Stomach (tissue), 19 donors: Measurements from ENCODE around the gene ZFP64. TPM values are rescaled to one million over a fixed set of nuclear protein-coding genes. Genes with fewer than 3 reads are reported as not detected.

Experiments
- DNase-seq, 2 donors: peaks; one replicate each; pipeline versions ENCODE4 v3.0.0 to v3.0.0-alpha.2; 2013 to 2019
- H3K27ac ChIP-seq, 5 donors: fragments of 200-600 bp in 4 of 5; sonication (generic) in 4 of 5; one replicate each; pipeline ENCODE4 v1.5.1; 2013 to 2019; ENCODE audit warnings: mild to moderate bottlenecking in 1 of 5, moderate library complexity in 1 of 5
- H3K27me3 ChIP-seq, 3 donors: fragments of 200-600 bp; sonication (generic); one replicate each; pipeline ENCODE4 v1.5.1; 2017 to 2019; ENCODE audit warnings: mixed run types in 1 of 3
- H3K36me3 ChIP-seq, 4 donors: fragments of 200-600 bp; sonication (generic); 1 replicate in 3 of 4; 2 replicates in 1 of 4; pipeline ENCODE4 v1.5.1; 2016 to 2019
- H3K4me1 ChIP-seq, 4 donors: fragments of 200-600 bp; sonication (generic); one replicate each; pipeline ENCODE4 v1.5.1; 2016 to 2019
- H3K4me3 ChIP-seq, 4 donors: fragments of 200-600 bp; sonication (generic) in 3 of 4; one replicate each; pipeline ENCODE4 v1.5.1; 2016 to 2019; ENCODE audit warnings: mild to moderate bottlenecking in 1 of 4
- H3K9me3 ChIP-seq, 4 donors: fragments of 200-600 bp; sonication (generic); one replicate each; pipeline ENCODE4 v1.5.1; 2016 to 2019
- CTCF ChIP-seq, 7 experiments: fragments of 450-650 bp in 4 of 7; fragments of 200-600 bp in 3 of 7; sonication (generic) in 3 of 7; IDR thresholded peaks; one replicate each; pipeline ENCODE4 v1.5.1; 2016 to 2019; ENCODE audit warnings: antibody characterized with exemption in 7 of 7, control low read depth in 2 of 7, mild to moderate bottlenecking in 1 of 7
- EP300 ChIP-seq: sonication (generic); formaldehyde crosslinking; IDR thresholded peaks from one replicate; pipeline ENCODE4 v1.6.1; 2017; ENCODE audit warnings: antibody characterized with exemption
- POLR2A ChIP-seq, 4 donors: fragments of 450-650 bp; IDR thresholded peaks; one replicate each; pipeline ENCODE4 v1.6.1; 2016; ENCODE audit warnings: antibody characterized with exemption in 4 of 4, control low read depth in 2 of 4, mild to moderate bottlenecking in 1 of 4, moderate library complexity in 1 of 4
- POLR2AphosphoS5 ChIP-seq, 3 donors: sonication (generic); formaldehyde crosslinking; IDR thresholded peaks; one replicate each; pipeline ENCODE4 v1.6.1; 2016; ENCODE audit warnings: antibody characterized with exemption in 3 of 3
- WGBS, 5 donors: extraction: QIAGEN DNeasy Blood & Tissue Kit in 3 of 5; methylation state at CpG; one replicate each; pipeline versions ENCODE4 v1.1.5 to v1.1.7; 2013 to 2018; 5-methylcytosine and 5-hydroxymethylcytosine counted together
- intact Hi-C: fragments of 100-400 bp; cut with DNase I; formaldehyde crosslinking; loops from one replicate; pipeline ENCODE4 v1.15.1; 2023; ENCODE audit warnings: low total_unique reads
- long read RNA-seq, 10 donors: transcript quantifications; one replicate each; lab custom pipeline, GENCODE V29; 2026
- polyA plus RNA-seq, 3 donors: library from polyadenylated mRNA; stranded (reverse); fragments of 200-250 nt; gene quantifications; one replicate each; pipeline ENCODE4 v1.2.3, GENCODE V29; 2013
- total RNA-seq, 5 donors: library from RNA; depleted of rRNA; stranded (reverse); fragments of >200 nt; gene quantifications; one replicate each; pipeline versions ENCODE4 v1.1.0 to v1.2.3, GENCODE V29; 2014 to 2016
- donor health status: healthy with polysubstance abuse.
- donor health status: Bipolar disorder and iron deficiency.
- donor health status: healthy.

ZFP64 gene
- 10 to 100 TPM in 3 of 5 donors, 1 to 10 TPM in 2; 7.0 to 40.0 (median 13.4) TPM for total RNA-seq
- polyA plus RNA-seq = 1 to 10 TPM; 3.4 to 7.9 (median 4.2) TPM
- long read RNA-seq, donor 1, partial matches to known transcripts = 0 of 4 reads
- long read RNA-seq, donor 1, other reads (novel, unspliced or antisense) = 0 of 4 reads
- long read RNA-seq, donor 2, partial matches to known transcripts = 0 of 1 reads
- long read RNA-seq, donor 2, other reads (novel, unspliced or antisense) = 0 of 1 reads
- long read RNA-seq, donor 3, partial matches to known transcripts = 0 of 1 reads
- long read RNA-seq, donor 3, other reads (novel, unspliced or antisense) = 0 of 1 reads
- long read RNA-seq, donor 4 = 0 reads
- long read RNA-seq, donor 5, partial matches to known transcripts = 0 of 2 reads
- long read RNA-seq, donor 5, other reads (novel, unspliced or antisense) = 0 of 2 reads
- long read RNA-seq, donor 6, partial matches to known transcripts = 0 of 1 reads
- long read RNA-seq, donor 6, other reads (novel, unspliced or antisense) = 0 of 1 reads
- long read RNA-seq, donor 7 = 0 reads
- long read RNA-seq, donor 8, partial matches to known transcripts = 0 of 1 reads
- long read RNA-seq, donor 8, other reads (novel, unspliced or antisense) = 0 of 1 reads
- long read RNA-seq, donor 9, partial matches to known transcripts = 0 of 1 reads
- long read RNA-seq, donor 9, other reads (novel, unspliced or antisense) = 0 of 1 reads
- long read RNA-seq, donor 10 = 0 reads

GRCh38 chr20:52191132-52191915 lies at the start of gene ZFP64:
Gene ZFP64, minus strand, starts transcription at chr20:52191779. Its CDS starts 143 bp downstream, at chr20:52191636.
- TF ChIP-seq CTCF (IDR thresholded peaks at IDR 0.05) = peak in 4 of 7 experiments; percentile 18 to 59 (median 40)
- TF ChIP-seq POLR2A (IDR thresholded peaks at IDR 0.05) = peak in 1 of 4 donors; percentile 3
- TF ChIP-seq POLR2AphosphoS5 (IDR thresholded peaks at IDR 0.05) = peak in 2 of 3 donors; percentile 13 to 46
- no peak for TF ChIP-seq EP300
- intact Hi-C loops = no loop called here

GRCh38 chr20:52240802-52241201 lies 49.2 kb upstream of the ZFP64 start:
- Histone ChIP-seq H3K4me1 (peaks cover 0 to 6% (median 0%) of the 10 kb centered on the region in 4 donors), H3K9me3 (peaks cover 0 to 3% (median 0%) of the 10 kb centered on the region in 4 donors), H3K36me3 (no peaks in the 10 kb centered on the region), H3K27ac (no peak overlapping the region), H3K27me3 (peaks cover 0 to 4% (median 0%) of the 10 kb centered on the region in 3 donors), H3K4me3 (no peak overlapping the region)
- DNase-seq = no peak
- WGBS, 5 donors = 54 to 93% (median 84%) methylated on average over 1 of the region's 1 CpG
- TF ChIP-seq CTCF (IDR thresholded peaks at IDR 0.05) (no peak), EP300 (no peak), POLR2A (IDR thresholded peaks at IDR 0.05) (no peak), POLR2AphosphoS5 (IDR thresholded peaks at IDR 0.05) (no peak)
- intact Hi-C loops = no loop called here

More at GRCh38 chr20:52191132-52191915, at the start of gene ZFP64:
- H3K9me3 ChIP-seq = no peaks in the 10 kb centered on the region
- no peaks in the 10 kb centered on the region for H3K27me3 ChIP-seq
- DNase-seq = peak; percentile 76 to 94
- 0 to 1% (median 0%) methylated on average over 37 to 70 of the region's 70 CpGs for WGBS, 5 donors
- H3K4me1 ChIP-seq = peaks cover 0 to 42% (median 20%) of the 10 kb centered on the region in 4 donors
- H3K4me3 ChIP-seq = peak within 1 kb of the TSS; percentile 66 to 94 (median 80)
- peaks cover 5 to 8% (median 7%) of the 10 kb centered on the region in 4 donors for H3K36me3 ChIP-seq
- H3K27ac ChIP-seq = peak within 1 kb of the TSS; percentile 82 to 96 (median 93)

DNA sequence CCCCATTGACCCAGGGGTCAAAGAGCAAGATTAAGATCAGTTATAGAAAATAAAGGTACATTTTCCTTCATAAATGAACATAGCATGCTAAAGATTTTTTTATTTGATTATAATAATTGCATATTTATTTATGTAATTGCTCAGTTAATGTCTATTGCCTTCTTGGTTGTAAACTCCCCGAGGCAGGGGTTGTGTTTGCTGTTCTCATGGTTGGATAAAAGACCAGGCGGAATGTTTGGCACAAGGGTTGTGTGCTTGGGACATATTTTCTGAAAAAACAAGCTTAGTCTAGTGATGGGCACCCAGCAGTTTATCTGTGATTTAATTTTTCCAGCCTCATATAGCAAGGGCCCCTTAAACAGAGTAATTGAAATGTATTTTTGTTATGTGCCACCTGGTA lies 47.5 kb upstream of the ZFP64 start:
- TF ChIP-seq POLR2AphosphoS5 (IDR thresholded peaks at IDR 0.05) (no peak), POLR2A (IDR thresholded peaks at IDR 0.05) (no peak), CTCF (IDR thresholded peaks at IDR 0.05) (no peak), EP300 (no peak)
- intact Hi-C loops = no loop called here
- no peaks in the 10 kb centered on the region for H3K36me3 ChIP-seq
- DNase-seq = no peak
- peaks cover 0 to 3% (median 0%) of the 10 kb centered on the region in 4 donors for H3K9me3 ChIP-seq
- H3K4me1 ChIP-seq = peaks cover 0 to 6% (median 0%) of the 10 kb centered on the region in 4 donors
- no peak overlapping the region for H3K4me3 ChIP-seq
- WGBS, 5 donors = 30 to 60% (median 48%) methylated on average over 2 of the region's 2 CpGs
- no peak overlapping the region for H3K27ac ChIP-seq
- H3K27me3 ChIP-seq = peaks cover 0 to 4% (median 0%) of the 10 kb centered on the region in 3 donors

DNA sequence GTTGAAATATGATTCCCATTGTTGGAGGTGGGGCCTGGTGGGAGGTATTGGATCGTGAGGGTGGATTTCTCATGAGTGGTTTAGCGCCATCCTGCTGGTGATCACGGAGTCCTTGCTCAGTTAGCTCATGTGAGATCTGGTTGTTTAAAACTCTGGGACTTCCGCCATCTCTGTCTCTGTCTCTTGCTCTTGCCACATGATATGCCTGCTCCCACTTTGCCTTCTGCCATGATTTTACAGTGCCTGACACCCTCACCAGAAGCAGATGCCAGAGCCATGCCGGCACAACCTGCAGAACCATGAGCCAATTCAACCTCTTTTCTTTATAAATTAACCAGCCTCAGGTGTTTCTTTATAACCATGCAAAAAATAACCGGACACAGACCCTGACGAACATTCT lies 44.7 kb upstream of the ZFP64 start:
- peaks cover 0 to 2% (median 0%) of the 10 kb centered on the region in 4 donors for H3K4me1 ChIP-seq
- no peak overlapping the region for H3K4me3 ChIP-seq
- TF ChIP-seq CTCF (IDR thresholded peaks at IDR 0.05) = no peak
- TF ChIP-seq EP300 = no peak
- TF ChIP-seq POLR2A (IDR thresholded peaks at IDR 0.05) = no peak
- TF ChIP-seq POLR2AphosphoS5 (IDR thresholded peaks at IDR 0.05) = no peak
- H3K27me3 ChIP-seq = no peaks in the 10 kb centered on the region
- peaks cover 0 to 3% (median 0%) of the 10 kb centered on the region in 4 donors for H3K9me3 ChIP-seq
- no peak overlapping the region for H3K27ac ChIP-seq
- intact Hi-C loops = no loop called here
- no peaks in the 10 kb centered on the region for H3K36me3 ChIP-seq
- WGBS, 5 donors = 91 to 95% (median 95%) methylated on average over 7 of the region's 7 CpGs
- DNase-seq = no peak
